Measurements from ENCODE around the gene PLEKHF1.

Gene PLEKHF1

GRCh38 chr19:29685326-29685725 lies 20.1 kb downstream of the PLEKHF1 start:
- Histone ChIP-seq H3K27ac (ENCODE audit: low read length) (no peak overlapping the region), H3K9me3 (ENCODE audit: insufficient read depth, low read length, severe bottlenecking) (no peaks in the 10 kb centered on the region), H3K79me2 (ENCODE audit: insufficient read depth, low read length) (no peaks in the 10 kb centered on the region), H4K20me1 (ENCODE audit: insufficient read depth, low read length) (no peaks in the 10 kb centered on the region), H3K27me3 (ENCODE audit: insufficient read depth, low read length, poor library complexity) (no peaks in the 10 kb centered on the region), H3K4me1 (ENCODE audit: insufficient read depth, low read length) (peaks cover 16% of the 10 kb centered on the region), H3K36me3 (ENCODE audit: insufficient read depth, low read length) (no peaks in the 10 kb centered on the region), H3K4me2 (ENCODE audit: insufficient read depth, low read length) (no peak overlapping the region), H3K9ac (ENCODE audit: low read depth, low read length) (no peak overlapping the region), H2AFZ (ENCODE audit: low read depth, low read length) (no peak overlapping the region), H3K4me3 (ENCODE audit: low read depth in 1 of 2, low read length in 2 of 2) (no peak overlapping the region)
- DNase-seq (no peak), ATAC-seq (ENCODE audit: insufficient read depth, low read depth) (no peak)
- TF ChIP-seq EZH2 (IDR thresholded peaks at IDR 0.05; ENCODE audit: borderline replicate concordance, low read depth, low read length, severe bottlenecking): no peak
- TF ChIP-seq CTCF (IDR thresholded peaks at IDR 0.05; ENCODE audit: borderline replicate concordance, extremely low read depth, low read length, poor library complexity, severe bottlenecking): no peak

- TF ChIP-seq CTCF (IDR thresholded peaks at IDR 0.05; ENCODE audit: borderline replicate concordance, extremely low read depth, low read length, poor library complexity, severe bottlenecking) (no peak), EZH2 (IDR thresholded peaks at IDR 0.05; ENCODE audit: borderline replicate concordance, low read depth, low read length, severe bottlenecking) (no peak)
- no peak overlapping the region for H3K4me3 ChIP-seq (ENCODE audit: low read depth in 1 of 2, low read length in 2 of 2)
- no peaks in the 10 kb centered on the region for H4K20me1 ChIP-seq (ENCODE audit: insufficient read depth, low read length)
- H3K4me2 ChIP-seq (ENCODE audit: insufficient read depth, low read length): no peak overlapping the region
- DNase-seq (no peak), ATAC-seq (ENCODE audit: insufficient read depth, low read depth) (no peak)
- no peak overlapping the region for H3K9ac ChIP-seq (ENCODE audit: low read depth, low read length)
- peaks cover 6% of the 10 kb centered on the region for H3K4me1 ChIP-seq (ENCODE audit: insufficient read depth, low read length)
- no peak overlapping the region for H2AFZ ChIP-seq (ENCODE audit: low read depth, low read length)
- no peak overlapping the region for H3K27ac ChIP-seq (ENCODE audit: low read length)
- H3K27me3 ChIP-seq (ENCODE audit: insufficient read depth, low read length, poor library complexity): no peaks in the 10 kb centered on the region
- no peaks in the 10 kb centered on the region for H3K9me3 ChIP-seq (ENCODE audit: insufficient read depth, low read length, severe bottlenecking)
- no peaks in the 10 kb centered on the region for H3K79me2 ChIP-seq (ENCODE audit: insufficient read depth, low read length)
- peaks cover 3% of the 10 kb centered on the region; the same call in 1 of the 2 replicates for H3K36me3 ChIP-seq (ENCODE audit: insufficient read depth, low read length)
Measured at GRCh38 chr19:29686285-29686805, 21.1 kb downstream of the PLEKHF1 start.

- H3K27me3 ChIP-seq (ENCODE audit: insufficient read depth, low read length, poor library complexity): no peaks in the 10 kb centered on the region
Measured at GRCh38 chr19:29687244-29687896, 22.1 kb downstream of the PLEKHF1 start.

More at GRCh38 chr19:29687244-29687896, 22.1 kb downstream of the PLEKHF1 start:
- DNase-seq: no peak
- TF ChIP-seq EZH2 (IDR thresholded peaks at IDR 0.05; ENCODE audit: borderline replicate concordance, low read depth, low read length, severe bottlenecking) (no peak), CTCF (IDR thresholded peaks at IDR 0.05; ENCODE audit: borderline replicate concordance, extremely low read depth, low read length, poor library complexity, severe bottlenecking) (no peak)
- no peaks in the 10 kb centered on the region for H3K9me3 ChIP-seq (ENCODE audit: insufficient read depth, low read length, severe bottlenecking)
- no peaks in the 10 kb centered on the region for H3K4me1 ChIP-seq (ENCODE audit: insufficient read depth, low read length)
- ATAC-seq (ENCODE audit: insufficient read depth, low read depth): no peak
- H3K9ac ChIP-seq (ENCODE audit: low read depth, low read length): no peak overlapping the region
- no peak overlapping the region for H2AFZ ChIP-seq (ENCODE audit: low read depth, low read length)
- H3K27ac ChIP-seq (ENCODE audit: low read length): no peak overlapping the region
- peaks cover 3% of the 10 kb centered on the region; the same call in 1 of the 2 replicates for H3K36me3 ChIP-seq (ENCODE audit: insufficient read depth, low read length)
- H3K4me3 ChIP-seq (ENCODE audit: low read depth in 1 of 2, low read length in 2 of 2): no peak overlapping the region
- H3K79me2 ChIP-seq (ENCODE audit: insufficient read depth, low read length): no peaks in the 10 kb centered on the region
- no peaks in the 10 kb centered on the region for H4K20me1 ChIP-seq (ENCODE audit: insufficient read depth, low read length)
- H3K4me2 ChIP-seq (ENCODE audit: insufficient read depth, low read length): no peak overlapping the region

Measured in DND-41 (cell line).